GM18867 (cell line): ENCODE results near the gene IL20RB.

Experiments
- ATAC-seq: cut with Tn5 transposase; IDR thresholded peaks from one replicate; pipeline ENCODE4 v1.9.1; 2021; ENCODE audit warnings: mild to moderate bottlenecking, moderate library complexity; ENCODE audit not compliant: unreplicated experiment

Gene IL20RB, protein sequence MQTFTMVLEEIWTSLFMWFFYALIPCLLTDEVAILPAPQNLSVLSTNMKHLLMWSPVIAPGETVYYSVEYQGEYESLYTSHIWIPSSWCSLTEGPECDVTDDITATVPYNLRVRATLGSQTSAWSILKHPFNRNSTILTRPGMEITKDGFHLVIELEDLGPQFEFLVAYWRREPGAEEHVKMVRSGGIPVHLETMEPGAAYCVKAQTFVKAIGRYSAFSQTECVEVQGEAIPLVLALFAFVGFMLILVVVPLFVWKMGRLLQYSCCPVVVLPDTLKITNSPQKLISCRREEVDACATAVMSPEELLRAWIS

DNA sequence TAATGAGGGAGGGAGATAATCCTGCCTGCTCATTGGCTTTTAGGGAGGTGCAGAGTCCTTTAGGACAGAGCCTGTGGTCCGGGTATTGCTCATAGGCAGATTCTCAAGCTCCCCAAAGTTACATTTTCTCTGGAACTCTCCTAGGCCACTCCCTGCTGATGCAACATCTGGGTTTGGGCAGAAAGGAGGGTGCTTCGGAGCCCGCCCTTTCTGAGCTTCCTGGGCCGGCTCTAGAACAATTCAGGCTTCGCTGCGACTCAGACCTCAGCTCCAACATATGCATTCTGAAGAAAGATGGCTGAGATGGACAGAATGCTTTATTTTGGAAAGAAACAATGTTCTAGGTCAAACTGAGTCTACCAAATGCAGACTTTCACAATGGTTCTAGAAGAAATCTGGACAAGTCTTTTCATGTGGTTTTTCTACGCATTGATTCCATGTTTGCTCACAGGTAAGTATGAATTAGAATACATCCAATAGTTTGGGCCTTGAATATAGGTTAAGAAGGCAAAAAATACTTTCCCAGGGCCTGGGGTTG, at the start of gene IL20RB:
TSS of gene IL20RB (plus strand) at position 233 of the 538 bp plus-strand sequence. CDS start at position 364, 131 bp downstream.
- ATAC-seq = no peak

- ATAC-seq = no peak
Measured at GRCh38 chr3:136908297-136908696, 49.5 kb upstream of the IL20RB start.

GRCh38 chr3:136909187-136909586, 48.6 kb upstream of the IL20RB start:
- ATAC-seq = peak; percentile 66

- ATAC-seq = no peak
Measured at GRCh38 chr3:136910697-136911096, 47.1 kb upstream of the IL20RB start.

DNA sequence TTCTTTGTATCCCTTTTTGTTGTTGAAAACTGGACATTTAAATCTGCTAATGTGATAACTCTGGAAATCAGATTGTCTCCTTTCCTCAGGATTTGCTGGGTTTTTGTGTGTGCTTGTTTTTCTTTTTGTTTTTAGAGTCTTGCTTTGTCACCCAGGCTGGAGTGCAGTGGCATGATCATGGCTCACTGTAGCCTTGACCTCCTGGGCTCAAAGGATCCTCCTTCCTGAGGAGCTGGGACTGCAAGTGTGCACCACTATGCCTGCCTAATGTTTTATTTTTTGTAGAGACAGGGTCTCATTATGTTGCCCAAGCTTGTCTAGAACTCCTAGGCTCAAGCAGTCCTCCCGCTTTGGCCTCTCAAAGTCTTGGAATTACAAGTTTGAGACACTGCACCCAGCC, 44.6 kb upstream of the IL20RB start:
- no peak for ATAC-seq

GRCh38 chr3:136914739-136915138, 43.0 kb upstream of the IL20RB start:
- no peak for ATAC-seq

DNA sequence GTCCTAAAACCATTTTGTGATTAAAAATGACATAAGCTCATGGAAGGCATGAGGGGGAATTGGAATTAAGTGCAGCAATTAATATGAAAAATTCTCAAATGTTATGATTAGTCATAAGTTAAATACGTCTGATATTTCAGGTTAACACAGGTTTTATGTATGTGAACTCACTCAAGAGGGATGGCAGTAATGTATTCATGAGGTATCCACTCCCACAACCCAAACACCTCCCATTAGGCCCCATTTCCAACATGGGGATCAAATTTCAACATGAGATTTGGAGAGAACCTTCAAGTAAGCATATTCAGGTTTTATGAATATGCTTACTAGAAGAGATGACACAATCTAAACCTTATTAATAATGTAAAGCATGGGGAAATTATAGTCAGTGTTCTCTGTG, 41.6 kb upstream of the IL20RB start:
- ATAC-seq = no peak

GRCh38 chr3:136919799-136920580, 37.8 kb upstream of the IL20RB start:
- ATAC-seq = no peak

GRCh38 chr3:136920904-136921611, 36.7 kb upstream of the IL20RB start:
- no peak for ATAC-seq

- ATAC-seq = no peak
Measured at GRCh38 chr3:136925425-136926190, 32.2 kb upstream of the IL20RB start.

GRCh38 chr3:136928240-136928639, 29.5 kb upstream of the IL20RB start:
- ATAC-seq = no peak

DNA sequence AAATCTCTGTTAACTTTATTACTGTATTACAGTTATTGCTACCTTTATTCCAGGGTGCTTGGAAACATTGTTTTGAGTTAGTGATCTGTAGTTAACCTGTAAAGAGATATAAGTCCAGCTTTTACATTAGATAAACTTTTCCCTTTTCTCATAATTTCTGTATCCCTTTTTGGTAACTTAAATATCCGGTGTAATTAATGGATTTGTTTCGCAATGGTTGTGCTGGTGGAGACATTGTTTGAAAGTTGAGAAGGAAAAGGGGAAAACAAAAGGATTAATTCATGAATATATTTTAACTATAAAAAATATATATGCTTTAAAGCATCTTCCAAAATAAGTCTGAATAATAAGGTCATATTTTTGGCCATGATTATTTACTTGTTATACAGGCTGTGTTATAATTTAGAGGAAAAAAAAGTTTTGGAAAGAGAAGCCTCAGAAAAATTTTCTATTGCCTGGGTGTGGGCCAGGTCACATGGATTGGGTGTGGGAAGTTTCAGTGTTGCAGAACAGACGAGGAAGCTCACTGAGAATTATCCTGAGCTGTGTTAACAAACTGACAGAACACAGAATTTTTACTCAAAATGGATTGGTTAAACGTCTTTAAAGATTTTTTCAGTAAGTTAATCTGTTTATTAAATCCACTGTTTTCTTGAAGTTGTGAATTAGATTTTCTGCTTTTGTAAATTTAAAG, 27.7 kb upstream of the IL20RB start:
- ATAC-seq = no peak

DNA sequence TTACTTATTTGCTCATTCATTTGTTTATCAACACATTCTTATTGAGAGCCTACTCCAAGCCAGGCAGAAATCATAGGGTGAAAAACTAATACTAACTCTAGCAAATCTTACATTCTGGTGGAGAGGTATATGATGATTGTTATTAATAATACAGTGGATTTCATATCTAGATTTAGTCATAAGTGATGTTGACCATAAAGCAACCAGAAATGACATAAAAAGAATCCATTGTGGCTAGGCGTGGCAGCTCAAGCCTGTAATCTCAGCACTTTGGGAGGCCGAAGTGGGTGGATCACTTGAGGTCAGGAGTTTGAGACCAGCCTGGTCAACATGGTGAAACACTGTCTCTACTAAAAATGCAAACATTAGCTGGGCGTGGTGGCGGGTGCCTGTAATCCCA, 26.2 kb upstream of the IL20RB start:
- ATAC-seq = no peak

- ATAC-seq = no peak
Measured at GRCh38 chr3:136932523-136932922, 25.3 kb upstream of the IL20RB start.

DNA sequence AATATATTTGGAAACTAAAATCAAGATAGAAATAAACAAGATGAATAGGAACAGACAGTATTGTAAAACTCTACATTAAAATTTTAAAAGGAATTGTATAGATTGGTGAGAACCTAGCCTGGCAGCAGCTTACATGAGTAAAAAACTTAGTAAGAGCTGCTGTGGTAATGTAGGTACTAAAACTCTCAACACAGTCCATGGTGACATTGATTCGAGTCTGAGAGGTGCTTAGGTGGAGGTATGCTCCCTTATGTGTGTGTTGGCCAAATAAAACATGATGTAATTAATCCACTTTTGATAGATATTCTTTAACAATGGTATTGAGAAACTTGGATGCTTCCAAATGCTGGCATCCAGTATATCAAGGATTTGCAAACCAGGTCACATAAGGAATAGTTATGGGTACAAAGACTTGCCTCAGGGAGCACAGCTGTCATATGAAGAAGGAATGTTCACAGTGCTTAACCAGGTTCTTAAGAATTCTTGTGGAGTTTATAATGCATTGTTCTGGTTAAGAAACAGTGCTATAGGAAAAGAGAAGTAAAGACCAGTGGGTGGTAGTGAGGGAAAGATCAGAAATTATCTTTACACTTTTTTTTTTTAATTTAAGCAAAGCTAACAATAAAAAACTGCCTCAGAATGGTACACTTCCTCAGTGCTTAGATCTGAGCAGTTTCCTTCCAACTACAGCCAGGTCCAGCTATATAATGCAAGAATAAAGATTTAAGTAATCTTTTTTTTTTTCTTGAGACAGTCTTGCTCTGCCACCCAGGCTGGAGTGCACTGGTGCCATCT, 24.6 kb upstream of the IL20RB start:
- no peak for ATAC-seq

- no peak for ATAC-seq
Measured at GRCh38 chr3:136937175-136937574, 20.6 kb upstream of the IL20RB start.

GRCh38 chr3:136937851-136938250, 19.9 kb upstream of the IL20RB start:
- no peak for ATAC-seq

DNA sequence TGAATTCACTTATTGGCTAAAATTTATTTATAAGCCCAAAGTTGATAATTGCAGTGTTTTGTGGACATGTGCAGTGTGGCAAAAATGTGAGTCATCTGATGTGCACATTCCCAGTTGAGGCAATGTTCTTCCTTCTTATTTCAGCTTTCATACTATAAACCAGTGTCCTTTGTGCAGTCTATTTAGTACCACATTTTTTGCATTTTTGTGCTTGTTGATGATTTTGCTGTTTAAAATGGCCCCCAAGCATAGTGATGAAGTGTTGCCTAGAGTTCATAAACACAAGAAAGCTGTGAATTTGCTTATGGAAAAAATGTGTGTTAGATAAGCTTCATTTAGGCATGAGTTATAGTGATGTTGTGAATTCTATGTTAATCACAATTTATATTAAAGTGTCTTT, 19.4 kb upstream of the IL20RB start:
- no peak for ATAC-seq

DNA sequence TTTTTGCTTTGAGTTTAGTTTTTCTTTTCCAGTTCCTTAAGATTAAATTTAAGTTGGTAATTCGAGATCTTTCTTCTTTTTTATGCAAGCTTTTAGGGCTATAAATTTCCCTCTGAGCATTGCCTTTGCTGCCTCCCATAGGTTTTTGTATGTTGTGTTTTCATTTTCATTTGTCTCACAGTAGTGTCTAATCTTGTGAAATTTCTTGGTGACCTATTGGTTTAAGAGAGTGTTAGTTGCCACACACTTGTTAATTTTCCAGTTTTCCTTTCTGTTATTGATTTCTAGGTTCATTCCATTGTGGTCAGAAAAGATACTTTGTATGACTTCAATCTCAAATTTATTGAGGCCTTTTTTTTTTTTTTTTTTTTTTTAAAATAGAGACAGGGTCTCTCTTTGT, 18.3 kb upstream of the IL20RB start:
- no peak for ATAC-seq
